D341Med (cell line): Measurements from ENCODE around the gene NADSYN1.

Experiments used
- DNase-seq: peaks from one replicate; pipeline ENCODE4 v3.0.0; 2012; ENCODE audit warnings: low spot score

Gene NADSYN1

GRCh38 chr11:71548716-71549151, 95.7 kb downstream of the NADSYN1 start:
- no peak for DNase-seq
